GM23338 (cell line): Measurements from ENCODE around the gene NDOR1. TPM values are rescaled to one million over a fixed set of nuclear protein-coding genes. Genes with fewer than 3 reads are reported as not detected.

Source experiments
- ATAC-seq: fragments of 200-7000 bp; cut with Tn5 transposase; 3 replicates; pipeline ENCODE4 v1.9.1; 2020
- DNase-seq: peaks from one replicate; pipeline ENCODE4 v3.0.0-alpha.2; 2015; ENCODE audit warnings: low spot score
- H2AFZ ChIP-seq: fragments of 200-600 bp; sonication (generic); 2 replicates; pipeline ENCODE4 v1.8.0; 2016; ENCODE audit warnings: antibody characterized with exemption, mild to moderate bottlenecking, moderate library complexity
- H3F3A ChIP-seq: fragments of 200-600 bp; sonication (generic); replicated peaks from 2 replicates; pipeline ENCODE4 v1.8.0; 2017; ENCODE audit warnings: antibody characterized with exemption, mixed run types, low read depth
- H3K27ac ChIP-seq: fragments of 200-600 bp; sonication (generic); 2 replicates; pipeline ENCODE4 v1.6.1; 2016; ENCODE audit warnings: low read depth
- H3K27me3 ChIP-seq: fragments of 200-600 bp; sonication (generic); 2 replicates; pipeline ENCODE4 v1.8.0; 2016; ENCODE audit warnings: mild to moderate bottlenecking, mixed run types, moderate library complexity; ENCODE audit not compliant: insufficient read depth
- H3K36me3 ChIP-seq: fragments of 200-600 bp; sonication (generic); 2 replicates; pipeline ENCODE4 v1.8.0; 2016; ENCODE audit warnings: mild to moderate bottlenecking; ENCODE audit not compliant: insufficient read depth
- H3K4me1 ChIP-seq: fragments of 200-600 bp; sonication (generic); 2 replicates; pipeline ENCODE4 v1.8.0; 2016; ENCODE audit warnings: mild to moderate bottlenecking, moderate library complexity; ENCODE audit not compliant: insufficient read depth
- H3K4me2 ChIP-seq: fragments of 200-600 bp; sonication (generic); 2 replicates; pipeline ENCODE4 v1.7.1; 2017; ENCODE audit warnings: mixed run types
- H3K4me3 ChIP-seq: fragments of 200-600 bp; sonication (generic); 2 replicates; pipeline ENCODE4 v1.6.1; 2016; ENCODE audit warnings: mixed run types
- H3K79me2 ChIP-seq: fragments of 200-600 bp; sonication (generic); replicated peaks from 2 replicates; pipeline ENCODE4 v1.8.0; 2017; ENCODE audit warnings: mild to moderate bottlenecking; ENCODE audit not compliant: insufficient read depth
- H3K9me2 ChIP-seq: fragments of 200-600 bp; sonication (generic); 2 replicates; pipeline ENCODE4 v1.8.0; 2017; ENCODE audit not compliant: insufficient read depth
- H4K20me1 ChIP-seq: fragments of 200-600 bp; sonication (generic); replicated peaks from 2 replicates; pipeline ENCODE4 v1.8.0; 2017; ENCODE audit warnings: mild to moderate bottlenecking; ENCODE audit not compliant: insufficient read depth
- H3K27ac Mint-ChIP-seq: 2 replicates; pipeline ENCODE4 v1.8.0; 2020; ENCODE audit warnings: inconsistent platforms, mild to moderate bottlenecking, moderate library complexity, mixed read lengths
- H3K27me3 Mint-ChIP-seq: 3 replicates; pipeline ENCODE4 v1.8.0; 2022; ENCODE audit warnings: low read depth, mild to moderate bottlenecking, moderate library complexity, mixed read lengths, inconsistent platforms; ENCODE audit not compliant: insufficient read depth, poor library complexity
- H3K36me3 Mint-ChIP-seq: 3 replicates; pipeline ENCODE4 v1.8.0; 2021; ENCODE audit warnings: low read depth, mild to moderate bottlenecking, inconsistent platforms, moderate library complexity, mixed read lengths
- H3K4me1 Mint-ChIP-seq: 3 replicates; pipeline ENCODE4 v1.8.0; 2020; ENCODE audit warnings: mild to moderate bottlenecking, inconsistent platforms, mixed read lengths
- H3K4me3 Mint-ChIP-seq: 3 replicates; pipeline ENCODE4 v1.8.0; 2021; ENCODE audit warnings: moderate library complexity, mild to moderate bottlenecking, inconsistent platforms, mixed read lengths
- H3K9me3 Mint-ChIP-seq: 3 replicates; pipeline ENCODE4 v1.8.0; 2020; ENCODE audit warnings: moderate library complexity, mild to moderate bottlenecking, inconsistent platforms, mixed read lengths
- CREB1 ChIP-seq: fragments of 250-450 bp; sonication (Bioruptor Pico); IDR thresholded peaks from 2 replicates; pipeline ENCODE4 v1.5.0; 2020; ENCODE audit warnings: low read depth, mild to moderate bottlenecking, moderate library complexity
- EZH2 ChIP-seq: fragments of 200-600 bp; sonication (generic); IDR thresholded peaks from one replicate; pipeline ENCODE4 v1.8.0; 2017; ENCODE audit warnings: antibody characterized with exemption, mild to moderate bottlenecking, low read depth; ENCODE audit not compliant: unreplicated experiment
- EZH2phosphoT487 ChIP-seq: fragments of 200-600 bp; sonication (generic); IDR thresholded peaks from one replicate; pipeline ENCODE4 v1.8.1; 2018; ENCODE audit warnings: antibody characterized with exemption; ENCODE audit not compliant: unreplicated experiment
- JUNB ChIP-seq: IDR thresholded peaks from one replicate; pipeline ENCODE4 v1.6.1; 2016; ENCODE audit warnings: antibody characterized with exemption; ENCODE audit not compliant: unreplicated experiment
- NANOG ChIP-seq: IDR thresholded peaks from 2 replicates; pipeline ENCODE4 v1.6.1; 2016; ENCODE audit warnings: antibody characterized with exemption, borderline replicate concordance
- REST ChIP-seq: IDR thresholded peaks from one replicate; pipeline ENCODE4 v1.6.1; 2018; ENCODE audit warnings: antibody characterized with exemption; ENCODE audit not compliant: unreplicated experiment
- STAT1 ChIP-seq: IDR thresholded peaks from one replicate; pipeline ENCODE4 v1.6.1; 2016; ENCODE audit warnings: antibody characterized with exemption; ENCODE audit not compliant: unreplicated experiment
- ZNF114 ChIP-seq: fragments of 250-450 bp; sonication (Bioruptor Pico); IDR thresholded peaks from 2 replicates; pipeline ENCODE4 v1.5.0; 2020; ENCODE audit warnings: mild to moderate bottlenecking, moderate library complexity
- ZNF331 ChIP-seq: fragments of 250-450 bp; sonication (Bioruptor Pico); IDR thresholded peaks from 2 replicates; pipeline ENCODE4 v1.5.0; 2020; ENCODE audit warnings: low read depth, mild to moderate bottlenecking, moderate library complexity
- polyA plus RNA-seq: library from polyadenylated mRNA; unstranded; fragments of >200 nt; fragmentation: Nextera tagmentation; extraction: Ambion mirVana; gene quantifications from 2 replicates; pipeline ENCODE4 v1.2.1, GENCODE V29; 2016
- total RNA-seq: library from RNA; depleted of rRNA; stranded (reverse); fragments of >200 nt; shearing (Covaris generic); gene quantifications from 2 replicates; pipeline ENCODE4 v1.2.3, GENCODE V29; 2014
- TF ChIP-seq, protein P1 (sequence below): fragments of 250-450 bp; sonication (Bioruptor Pico); IDR thresholded peaks from 2 replicates; pipeline ENCODE4 v1.5.0; 2020; ENCODE audit warnings: mild to moderate bottlenecking, moderate library complexity

The NDOR1 gene
- total and polyA plus RNA-seq, 2 experiments from 2014 or later = 19.4 to 38.1 TPM

- Mint-ChIP-seq H3K27ac (no peak overlapping the region), H3K36me3 (peaks cover 19% of the 10 kb centered on the region; the same call in 2 of the 3 replicates), H3K4me3 (peak overlapping the region; percentile 89), H3K27me3 (peaks cover 16% of the 10 kb centered on the region), H3K4me1 (peaks cover 6% of the 10 kb centered on the region), H3K9me3 (no peaks in the 10 kb centered on the region; the same call in 2 of the 3 replicates)
- Histone ChIP-seq H3K4me1 (peaks cover 13% of the 10 kb centered on the region; the same call in 1 of the 2 replicates), H3K4me3 (peak overlapping the region; percentile 96), H3K36me3 (peaks cover 9% of the 10 kb centered on the region), H3F3A (peaks cover 14% of the 10 kb centered on the region), H3K79me2 (peaks cover 24% of the 10 kb centered on the region), H3K4me2 (peak overlapping the region; percentile 94), H3K9me2 (no peaks in the 10 kb centered on the region), H4K20me1 (no peaks in the 10 kb centered on the region; the same call in 1 of the 2 replicates), H3K27ac (no peak overlapping the region), H2AFZ (no peak overlapping the region), H3K27me3 (peaks cover 4% of the 10 kb centered on the region; the same call in 1 of the 2 replicates)
- ATAC-seq = no peak
- DNase-seq = no peak
- no peak for TF ChIP-seq NANOG
- no peak for TF ChIP-seq CREB1 (CRISPR knock-in tag)
- TF ChIP-seq EZH2phosphoT487 = no peak
- no peak for TF ChIP-seq ZNF114
- TF ChIP-seq EZH2 = no peak
- TF ChIP-seq, protein P1, sequence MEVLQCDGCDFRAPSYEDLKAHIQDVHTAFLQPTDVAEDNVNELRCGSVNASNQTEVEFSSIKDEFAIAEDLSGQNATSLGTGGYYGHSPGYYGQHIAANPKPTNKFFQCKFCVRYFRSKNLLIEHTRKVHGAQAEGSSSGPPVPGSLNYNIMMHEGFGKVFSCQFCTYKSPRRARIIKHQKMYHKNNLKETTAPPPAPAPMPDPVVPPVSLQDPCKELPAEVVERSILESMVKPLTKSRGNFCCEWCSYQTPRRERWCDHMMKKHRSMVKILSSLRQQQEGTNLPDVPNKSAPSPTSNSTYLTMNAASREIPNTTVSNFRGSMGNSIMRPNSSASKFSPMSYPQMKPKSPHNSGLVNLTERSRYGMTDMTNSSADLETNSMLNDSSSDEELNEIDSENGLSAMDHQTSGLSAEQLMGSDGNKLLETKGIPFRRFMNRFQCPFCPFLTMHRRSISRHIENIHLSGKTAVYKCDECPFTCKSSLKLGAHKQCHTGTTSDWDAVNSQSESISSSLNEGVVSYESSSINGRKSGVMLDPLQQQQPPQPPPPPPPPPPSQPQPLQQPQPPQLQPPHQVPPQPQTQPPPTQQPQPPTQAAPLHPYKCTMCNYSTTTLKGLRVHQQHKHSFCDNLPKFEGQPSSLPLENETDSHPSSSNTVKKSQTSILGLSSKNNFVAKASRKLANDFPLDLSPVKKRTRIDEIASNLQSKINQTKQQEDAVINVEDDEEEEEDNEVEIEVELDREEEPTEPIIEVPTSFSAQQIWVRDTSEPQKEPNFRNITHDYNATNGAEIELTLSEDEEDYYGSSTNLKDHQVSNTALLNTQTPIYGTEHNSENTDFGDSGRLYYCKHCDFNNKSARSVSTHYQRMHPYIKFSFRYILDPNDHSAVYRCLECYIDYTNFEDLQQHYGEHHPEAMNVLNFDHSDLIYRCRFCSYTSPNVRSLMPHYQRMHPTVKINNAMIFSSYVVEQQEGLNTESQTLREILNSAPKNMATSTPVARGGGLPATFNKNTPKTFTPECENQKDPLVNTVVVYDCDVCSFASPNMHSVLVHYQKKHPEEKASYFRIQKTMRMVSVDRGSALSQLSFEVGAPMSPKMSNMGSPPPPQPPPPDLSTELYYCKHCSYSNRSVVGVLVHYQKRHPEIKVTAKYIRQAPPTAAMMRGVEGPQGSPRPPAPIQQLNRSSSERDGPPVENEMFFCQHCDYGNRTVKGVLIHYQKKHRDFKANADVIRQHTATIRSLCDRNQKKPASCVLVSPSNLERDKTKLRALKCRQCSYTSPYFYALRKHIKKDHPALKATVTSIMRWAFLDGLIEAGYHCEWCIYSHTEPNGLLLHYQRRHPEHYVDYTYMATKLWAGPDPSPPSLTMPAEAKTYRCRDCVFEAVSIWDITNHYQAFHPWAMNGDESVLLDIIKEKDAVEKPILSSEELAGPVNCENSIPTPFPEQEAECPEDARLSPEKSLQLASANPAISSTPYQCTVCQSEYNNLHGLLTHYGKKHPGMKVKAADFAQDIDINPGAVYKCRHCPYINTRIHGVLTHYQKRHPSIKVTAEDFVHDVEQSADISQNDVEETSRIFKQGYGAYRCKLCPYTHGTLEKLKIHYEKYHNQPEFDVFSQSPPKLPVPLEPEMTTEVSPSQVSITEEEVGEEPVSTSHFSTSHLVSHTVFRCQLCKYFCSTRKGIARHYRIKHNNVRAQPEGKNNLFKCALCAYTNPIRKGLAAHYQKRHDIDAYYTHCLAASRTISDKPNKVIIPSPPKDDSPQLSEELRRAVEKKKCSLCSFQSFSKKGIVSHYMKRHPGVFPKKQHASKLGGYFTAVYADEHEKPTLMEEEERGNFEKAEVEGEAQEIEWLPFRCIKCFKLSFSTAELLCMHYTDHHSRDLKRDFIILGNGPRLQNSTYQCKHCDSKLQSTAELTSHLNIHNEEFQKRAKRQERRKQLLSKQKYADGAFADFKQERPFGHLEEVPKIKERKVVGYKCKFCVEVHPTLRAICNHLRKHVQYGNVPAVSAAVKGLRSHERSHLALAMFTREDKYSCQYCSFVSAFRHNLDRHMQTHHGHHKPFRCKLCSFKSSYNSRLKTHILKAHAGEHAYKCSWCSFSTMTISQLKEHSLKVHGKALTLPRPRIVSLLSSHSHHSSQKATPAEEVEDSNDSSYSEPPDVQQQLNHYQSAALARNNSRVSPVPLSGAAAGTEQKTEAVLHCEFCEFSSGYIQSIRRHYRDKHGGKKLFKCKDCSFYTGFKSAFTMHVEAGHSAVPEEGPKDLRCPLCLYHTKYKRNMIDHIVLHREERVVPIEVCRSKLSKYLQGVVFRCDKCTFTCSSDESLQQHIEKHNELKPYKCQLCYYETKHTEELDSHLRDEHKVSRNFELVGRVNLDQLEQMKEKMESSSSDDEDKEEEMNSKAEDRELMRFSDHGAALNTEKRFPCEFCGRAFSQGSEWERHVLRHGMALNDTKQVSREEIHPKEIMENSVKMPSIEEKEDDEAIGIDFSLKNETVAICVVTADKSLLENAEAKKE (CRISPR knock-in tag) = no peak
- TF ChIP-seq STAT1 = no peak
- no peak for TF ChIP-seq REST
- no peak for TF ChIP-seq ZNF331
- TF ChIP-seq JUNB = no peak
Observed at GRCh38 chr9:137256362-137256761, 50.9 kb downstream of the NDOR1 start.
